Left lung (tissue), 14 donors: ENCODE measurements around the gene GORAB. TPM values are rescaled to one million over a fixed set of nuclear protein-coding genes. Genes with fewer than 3 reads are reported as not detected.

ENCODE experiments used
- ATAC-seq: fragments of 200-7000 bp; cut with Tn5 transposase; one replicate; pipeline ENCODE4 v1.9.1; 2020; ENCODE audit warnings: moderate library complexity
- DNase-seq, 4 donors: peaks; one replicate each; pipeline ENCODE4 v3.0.0-alpha.2; 2013 to 2020
- H3K27ac ChIP-seq, 2 donors: fragments of 200-600 bp; sonication (generic) in 1 of 2; one replicate each; pipeline versions ENCODE4 v1.5.0 to v1.8.0; 2020 to 2021
- H3K27me3 ChIP-seq, 2 donors: fragments of 200-600 bp; sonication (generic) in 1 of 2; one replicate each; pipeline versions ENCODE4 v1.5.0 to v1.8.0; 2020 to 2021
- H3K36me3 ChIP-seq, 2 donors: fragments of 200-600 bp; sonication (generic) in 1 of 2; one replicate each; pipeline versions ENCODE4 v1.5.0 to v1.8.0; 2020 to 2021
- H3K4me1 ChIP-seq, 2 donors: fragments of 200-600 bp; one replicate each; pipeline ENCODE4 v1.8.0; 2021
- H3K4me3 ChIP-seq, 2 donors: fragments of 200-600 bp; sonication (generic) in 1 of 2; one replicate each; pipeline versions ENCODE4 v1.5.0 to v1.8.0; 2020 to 2021; ENCODE audit warnings: mild to moderate bottlenecking in 1 of 2
- H3K9me3 ChIP-seq, 2 donors: fragments of 200-600 bp; sonication (generic) in 1 of 2; one replicate each; pipeline versions ENCODE4 v1.5.0 to v1.8.0; 2020 to 2021
- intact Hi-C, 2 donors: fragments of 100-400 bp; cut with DNase I; formaldehyde crosslinking; loops; one replicate each; pipeline versions ENCODE4 v1.11.2 to v1.14.2; 2022
- long read RNA-seq, 12 donors: library from polyadenylated mRNA in 2 of 12; unstranded in 2 of 12; transcript quantifications; one replicate each; pipeline ENCODE4 v2.0.0 and lab custom pipeline, GENCODE V29; 2019 to 2026
- polyA plus RNA-seq, 6 donors: library from polyadenylated mRNA; unstranded; fragments of 120-200 nt; gene quantifications; one replicate each; pipeline ENCODE4 v1.2.1, GENCODE V29; 2013; ENCODE audit not compliant: insufficient read length in 6 of 6
- total RNA-seq, 2 donors: library from RNA; stranded (reverse); fragmentation: NEBNext Ultra II Directional; extraction: Animal tissue kit (Norgen Biotek cat#: 25700); gene quantifications; one replicate each; pipeline ENCODE4 v1.2.1, GENCODE V29; 2021
- TF ChIP-seq, protein P1 (sequence below), 2 donors: fragments of 200-600 bp; sonication (generic) in 1 of 2; IDR thresholded peaks; one replicate each; pipeline versions ENCODE4 v1.5.0 to v1.8.0; 2021; ENCODE audit warnings: antibody characterized with exemption in 2 of 2
- donor health status: DM: no; HTN: yes; CAD: no.
- donor health status: DM: no; HTN: no; CAD: no.

GORAB gene
- total RNA-seq: 10 to 100 TPM; 11.1 to 15.5 TPM
- polyA plus RNA-seq: 10 to 100 TPM; 22.9 to 29.1 (median 25.6) TPM
- long read RNA-seq, donor 1, partial matches to known transcripts: 12 of 18 reads
- long read RNA-seq, donor 1, other reads (novel, unspliced or antisense): 0 of 18 reads
- long read RNA-seq, donor 2, partial matches to known transcripts: 0 of 3 reads
- long read RNA-seq, donor 2, other reads (novel, unspliced or antisense): 0 of 3 reads
- long read RNA-seq, donor 3, partial matches to known transcripts: 5 of 7 reads
- long read RNA-seq, donor 3, other reads (novel, unspliced or antisense): 0 of 7 reads
- long read RNA-seq, donor 4, partial matches to known transcripts: 0 of 2 reads
- long read RNA-seq, donor 4, other reads (novel, unspliced or antisense): 1 of 2 reads
- long read RNA-seq, donor 5, partial matches to known transcripts: 0 of 6 reads
- long read RNA-seq, donor 5, other reads (novel, unspliced or antisense): 0 of 6 reads
- long read RNA-seq, donor 6, transcript GORAB-202 (5 exons, 2,189 nt): major isoform, 5 of 5 reads
- long read RNA-seq, donor 6, partial matches to known transcripts: 0 of 5 reads
- long read RNA-seq, donor 6, other reads (novel, unspliced or antisense): 0 of 5 reads
- long read RNA-seq, donor 7, partial matches to known transcripts: 0 of 2 reads
- long read RNA-seq, donor 7, other reads (novel, unspliced or antisense): 0 of 2 reads
- long read RNA-seq, donor 8: 0 reads
- long read RNA-seq, donor 9: 0 reads
- long read RNA-seq, donor 10, partial matches to known transcripts: 0 of 4 reads
- long read RNA-seq, donor 10, other reads (novel, unspliced or antisense): 2 of 4 reads
- long read RNA-seq, donor 11, partial matches to known transcripts: 5 of 5 reads
- long read RNA-seq, donor 11, other reads (novel, unspliced or antisense): 0 of 5 reads
- long read RNA-seq, donor 12, partial matches to known transcripts: 0 of 4 reads
- long read RNA-seq, donor 12, other reads (novel, unspliced or antisense): 0 of 4 reads

GRCh38 chr1:170531758-170532657, at the start of gene GORAB:
TSS of gene GORAB (plus strand) at chr1:170532166. CDS start at chr1:170532224, 58 bp downstream.
- Histone ChIP-seq H3K27ac (peak within 1 kb of the TSS; percentile 88 to 97), H3K4me3 (peak within 1 kb of the TSS; percentile 47 to 63), H3K36me3 (no peaks in the 10 kb centered on the region), H3K9me3 (no peaks in the 10 kb centered on the region), H3K4me1 (peaks cover 0 to 27% of the 10 kb centered on the region in 2 donors), H3K27me3 (no peaks in the 10 kb centered on the region)
- peak; percentile 99 for ATAC-seq
- intact Hi-C loops: no loop called here
- DNase-seq: peak; percentile 90 to 96 (median 94)
- TF ChIP-seq, protein P1, sequence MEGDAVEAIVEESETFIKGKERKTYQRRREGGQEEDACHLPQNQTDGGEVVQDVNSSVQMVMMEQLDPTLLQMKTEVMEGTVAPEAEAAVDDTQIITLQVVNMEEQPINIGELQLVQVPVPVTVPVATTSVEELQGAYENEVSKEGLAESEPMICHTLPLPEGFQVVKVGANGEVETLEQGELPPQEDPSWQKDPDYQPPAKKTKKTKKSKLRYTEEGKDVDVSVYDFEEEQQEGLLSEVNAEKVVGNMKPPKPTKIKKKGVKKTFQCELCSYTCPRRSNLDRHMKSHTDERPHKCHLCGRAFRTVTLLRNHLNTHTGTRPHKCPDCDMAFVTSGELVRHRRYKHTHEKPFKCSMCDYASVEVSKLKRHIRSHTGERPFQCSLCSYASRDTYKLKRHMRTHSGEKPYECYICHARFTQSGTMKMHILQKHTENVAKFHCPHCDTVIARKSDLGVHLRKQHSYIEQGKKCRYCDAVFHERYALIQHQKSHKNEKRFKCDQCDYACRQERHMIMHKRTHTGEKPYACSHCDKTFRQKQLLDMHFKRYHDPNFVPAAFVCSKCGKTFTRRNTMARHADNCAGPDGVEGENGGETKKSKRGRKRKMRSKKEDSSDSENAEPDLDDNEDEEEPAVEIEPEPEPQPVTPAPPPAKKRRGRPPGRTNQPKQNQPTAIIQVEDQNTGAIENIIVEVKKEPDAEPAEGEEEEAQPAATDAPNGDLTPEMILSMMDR (IDR thresholded peaks at IDR 0.05): no peak

DNA sequence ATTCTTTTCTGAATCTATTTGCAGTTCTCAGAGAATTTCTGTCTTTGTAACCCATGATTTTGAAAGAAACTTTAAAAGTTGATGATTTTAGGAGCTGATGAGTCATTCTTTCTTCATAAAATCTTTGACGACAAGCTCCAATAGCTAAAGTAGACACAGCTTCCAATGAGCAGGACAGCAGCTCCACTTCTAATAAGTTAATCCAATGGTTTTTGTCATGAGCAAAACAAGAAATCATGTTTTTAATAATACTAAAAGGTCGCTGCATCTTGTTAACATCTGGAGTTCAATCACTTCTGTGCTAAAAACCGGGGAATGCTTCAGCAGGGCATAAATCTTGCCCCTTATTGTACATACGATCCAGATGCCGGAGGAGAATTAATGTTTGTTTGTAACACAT, 48.9 kb upstream of the GORAB start:
- no peaks in the 10 kb centered on the region for H3K27me3 ChIP-seq
- no peak for DNase-seq

DNA sequence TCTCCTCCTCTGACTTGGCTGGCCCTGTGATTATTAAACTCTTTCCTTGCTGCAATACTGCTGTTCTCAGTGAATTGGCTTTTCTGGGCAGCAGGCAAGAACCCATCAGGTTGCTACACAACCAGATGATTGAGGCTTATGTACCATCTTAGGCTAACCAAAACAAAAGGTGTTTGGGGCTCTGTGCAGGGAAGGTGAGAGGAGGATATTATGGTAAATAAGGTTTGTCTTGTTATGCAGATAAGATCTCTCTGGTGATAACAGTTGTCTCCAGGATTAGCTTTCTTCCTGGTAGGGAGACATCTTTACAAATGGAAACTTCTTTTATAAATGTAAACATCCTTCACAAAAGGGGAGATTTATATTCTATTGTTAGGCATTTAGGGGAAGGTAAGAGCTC, 44.5 kb upstream of the GORAB start:
- H3K36me3 ChIP-seq: no peaks in the 10 kb centered on the region
- H3K9me3 ChIP-seq: no peaks in the 10 kb centered on the region
- no peak for DNase-seq
- intact Hi-C loops: no loop called here
- TF ChIP-seq, protein P1 (IDR thresholded peaks at IDR 0.05): no peak
- H3K4me1 ChIP-seq: no peaks in the 10 kb centered on the region
- H3K4me3 ChIP-seq: no peak overlapping the region
- ATAC-seq: no peak
- H3K27ac ChIP-seq: no peak overlapping the region
- no peaks in the 10 kb centered on the region for H3K27me3 ChIP-seq

More for the DNA sequence above, 48.9 kb upstream of the GORAB start:
- no peak for ATAC-seq
- Histone ChIP-seq H3K27ac (no peak overlapping the region), H3K4me1 (no peaks in the 10 kb centered on the region), H3K9me3 (no peaks in the 10 kb centered on the region), H3K4me3 (no peak overlapping the region), H3K36me3 (no peaks in the 10 kb centered on the region)
- intact Hi-C loops: no loop called here
- TF ChIP-seq, protein P1 (IDR thresholded peaks at IDR 0.05): no peak

GRCh38 chr1:170491291-170491690, 40.7 kb upstream of the GORAB start:
- Histone ChIP-seq H3K9me3 (no peaks in the 10 kb centered on the region), H3K27me3 (no peaks in the 10 kb centered on the region), H3K36me3 (no peaks in the 10 kb centered on the region), H3K27ac (no peak overlapping the region), H3K4me3 (no peak overlapping the region), H3K4me1 (peaks cover 0 to 5% of the 10 kb centered on the region in 2 donors)
- DNase-seq (no peak), ATAC-seq (no peak)
- TF ChIP-seq, protein P1 (IDR thresholded peaks at IDR 0.05): no peak
- intact Hi-C loops: no loop called here
